Panc1 (cell line): ENCODE data around the gene KPTN.

ENCODE experiments used
- TCF7L2 ChIP-seq: IDR thresholded peaks from 2 replicates; pipeline ENCODE4 v1.6.1; 2011; ENCODE audit warnings: mild to moderate bottlenecking, low read depth, low read length, inconsistent platforms
- TF ChIP-seq, protein P1 (sequence below): fragments of 450-650 bp; IDR thresholded peaks from 2 replicates; pipeline ENCODE4 v1.5.1; 2017; ENCODE audit warnings: mild to moderate bottlenecking

DNA sequence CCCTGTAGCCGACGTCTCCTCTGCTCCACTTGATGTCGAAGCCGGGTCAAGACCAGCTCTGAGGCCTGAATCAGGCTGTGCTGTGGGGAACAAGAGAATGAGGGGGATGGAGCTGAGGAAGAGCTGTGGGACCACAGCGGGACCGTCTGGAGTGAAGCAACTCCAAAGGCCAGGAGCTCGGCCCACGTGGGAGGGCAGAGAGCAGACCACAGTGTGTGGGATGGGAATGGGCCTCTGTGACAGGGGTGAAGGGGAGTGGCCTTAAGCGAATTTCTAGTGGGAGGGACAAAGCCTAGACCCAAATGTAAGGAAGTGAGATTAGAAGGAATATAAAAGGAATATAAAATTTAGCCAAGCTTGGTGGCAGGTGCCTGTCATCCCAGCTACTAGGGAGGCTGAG lies 8.6 kb downstream of the KPTN start:
- no peak for TF ChIP-seq TCF7L2
- TF ChIP-seq, protein P1, sequence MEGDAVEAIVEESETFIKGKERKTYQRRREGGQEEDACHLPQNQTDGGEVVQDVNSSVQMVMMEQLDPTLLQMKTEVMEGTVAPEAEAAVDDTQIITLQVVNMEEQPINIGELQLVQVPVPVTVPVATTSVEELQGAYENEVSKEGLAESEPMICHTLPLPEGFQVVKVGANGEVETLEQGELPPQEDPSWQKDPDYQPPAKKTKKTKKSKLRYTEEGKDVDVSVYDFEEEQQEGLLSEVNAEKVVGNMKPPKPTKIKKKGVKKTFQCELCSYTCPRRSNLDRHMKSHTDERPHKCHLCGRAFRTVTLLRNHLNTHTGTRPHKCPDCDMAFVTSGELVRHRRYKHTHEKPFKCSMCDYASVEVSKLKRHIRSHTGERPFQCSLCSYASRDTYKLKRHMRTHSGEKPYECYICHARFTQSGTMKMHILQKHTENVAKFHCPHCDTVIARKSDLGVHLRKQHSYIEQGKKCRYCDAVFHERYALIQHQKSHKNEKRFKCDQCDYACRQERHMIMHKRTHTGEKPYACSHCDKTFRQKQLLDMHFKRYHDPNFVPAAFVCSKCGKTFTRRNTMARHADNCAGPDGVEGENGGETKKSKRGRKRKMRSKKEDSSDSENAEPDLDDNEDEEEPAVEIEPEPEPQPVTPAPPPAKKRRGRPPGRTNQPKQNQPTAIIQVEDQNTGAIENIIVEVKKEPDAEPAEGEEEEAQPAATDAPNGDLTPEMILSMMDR, result no peak
